Body of pancreas (tissue), 4 donors: ENCODE measurements around the gene PREX1.

Source experiments
- CTCF ChIP-seq, 7 experiments: fragments of 450-650 bp in 4 of 7; fragments of 200-600 bp in 3 of 7; sonication (generic) in 3 of 7; IDR thresholded peaks; one replicate each; pipeline ENCODE4 v1.5.1; 2016 to 2019; ENCODE audit warnings: antibody characterized with exemption in 7 of 7
- POLR2A ChIP-seq, 3 donors: fragments of 450-650 bp; IDR thresholded peaks; one replicate each; pipeline ENCODE4 v1.6.1; 2016; ENCODE audit warnings: antibody characterized with exemption in 3 of 3, mild to moderate bottlenecking in 2 of 3

GRCh38 chr20:48834278-48834677 lies 6.5 kb upstream of the PREX1 start:
- no peak for TF ChIP-seq POLR2A (IDR thresholded peaks at IDR 0.05)
- no peak for TF ChIP-seq CTCF (IDR thresholded peaks at IDR 0.05)
